Measurements from ENCODE around the gene GMPR.

- no peak for TF ChIP-seq CTCF (conservative IDR thresholded peaks at IDR 0.05; ENCODE audit: low read length)
- no peak for TF ChIP-seq EZH2phosphoT487 (IDR thresholded peaks at IDR 0.05; ENCODE audit: borderline replicate concordance)
Observed at GRCh38 chr6:16305246-16305725, 66.9 kb downstream of the GMPR start.

Measured in Loucy (cell line).